ENCODE results near the gene ELL2. TPM values are rescaled to one million over a fixed set of nuclear protein-coding genes. Genes with fewer than 3 reads are reported as not detected.

Gene ELL2
- total RNA-seq, 2 donors from 2014 or later, result 110 to 200 TPM

DNA sequence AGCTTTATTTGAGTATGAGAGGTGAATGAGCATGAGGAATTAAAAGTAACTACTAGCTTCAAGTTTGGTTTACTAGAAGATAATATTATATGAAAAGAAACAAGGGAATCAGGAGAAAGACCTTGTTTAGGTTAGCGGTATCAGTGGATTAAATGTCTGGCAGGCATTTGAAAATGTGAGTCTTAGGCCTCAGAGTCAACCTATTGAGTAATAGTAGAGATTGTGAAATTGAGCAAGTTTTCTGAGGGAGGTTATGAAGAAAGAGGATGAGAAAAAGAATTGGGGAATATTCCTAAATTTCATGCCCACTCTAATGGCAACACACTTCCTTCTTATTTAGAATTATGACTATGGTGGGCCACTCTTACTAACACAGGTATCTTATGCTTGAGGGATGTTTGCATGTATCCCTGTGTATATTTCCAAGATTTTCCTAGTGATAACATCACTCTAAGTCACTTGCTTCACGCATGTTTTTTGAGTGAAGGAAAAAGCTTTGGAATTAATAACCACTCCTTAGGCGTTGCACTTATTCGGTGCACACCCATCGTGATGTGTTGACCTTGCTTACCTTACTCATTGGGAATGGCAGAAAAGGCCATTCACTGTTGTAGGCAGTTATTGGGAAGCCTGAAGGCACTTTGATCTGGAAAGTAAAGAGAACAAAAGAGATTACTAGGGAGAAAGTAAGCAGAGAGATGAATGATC, 8.2 kb upstream of the ELL2 start:
- peaks cover 19 to 20% of the 10 kb centered on the region in 2 donors for H3K4me1 Mint-ChIP-seq (ENCODE audit: low read depth in 2 of 2)
- H3K27me3 Mint-ChIP-seq, result peaks cover 0 to 4% of the 10 kb centered on the region in 2 donors
- ATAC-seq, result no peak
- no peak overlapping the region for H3K4me3 Mint-ChIP-seq
- peaks cover 2% of the 10 kb centered on the region for H3K9me3 Mint-ChIP-seq
- no peak for DNase-seq (ENCODE audit: low spot score)
- no peak overlapping the region for H3K27ac Mint-ChIP-seq
- no peaks in the 10 kb centered on the region for H3K36me3 Mint-ChIP-seq

DNA sequence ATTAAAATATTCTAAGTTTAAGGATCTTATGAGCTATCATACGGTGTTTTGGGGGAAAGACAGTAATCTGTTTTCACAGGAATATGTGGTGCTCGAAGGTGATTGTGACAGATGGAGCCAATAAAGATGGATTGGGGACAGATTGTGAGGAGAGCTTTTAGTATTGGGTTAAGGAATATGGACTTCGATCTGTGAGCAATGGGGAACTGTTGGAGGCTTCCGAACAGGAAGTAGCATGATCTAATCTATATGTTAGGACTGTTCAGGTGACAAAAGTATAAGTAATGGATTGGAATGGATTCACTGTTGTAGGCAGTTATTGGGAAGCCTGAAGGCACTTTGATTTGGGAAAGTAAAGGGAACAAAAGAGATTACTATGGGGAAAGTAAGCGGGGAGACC, 7.4 kb upstream of the ELL2 start:
- Mint-ChIP-seq H3K4me3 (no peak overlapping the region), H3K27me3 (peaks cover 0 to 4% of the 10 kb centered on the region in 2 donors), H3K27ac (no peak overlapping the region), H3K9me3 (peaks cover 2% of the 10 kb centered on the region), H3K4me1 (ENCODE audit: low read depth in 2 of 2) (peaks cover 12 to 14% of the 10 kb centered on the region in 2 donors), H3K36me3 (no peaks in the 10 kb centered on the region)
- DNase-seq (ENCODE audit: low spot score) (no peak), ATAC-seq (no peak)

DNA sequence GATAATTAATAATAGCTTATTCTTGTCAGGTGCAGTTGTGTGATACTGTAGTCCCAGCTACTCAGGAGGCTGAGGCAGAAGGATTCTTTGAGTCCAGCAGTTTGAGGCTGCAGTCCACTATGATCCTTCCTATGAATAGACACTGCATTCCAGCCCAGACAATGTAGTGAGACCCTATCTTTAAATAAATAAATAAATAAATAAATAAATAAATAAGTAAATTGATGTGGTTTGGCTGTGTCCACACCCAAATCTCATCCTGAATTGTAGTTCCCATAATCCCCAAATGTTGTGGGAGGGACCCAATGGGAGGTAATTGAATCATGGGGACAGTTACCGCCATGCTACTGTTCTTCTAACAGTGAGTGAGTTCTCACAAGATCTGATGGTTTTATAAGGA, 5.6 kb upstream of the ELL2 start:
- H3K36me3 Mint-ChIP-seq, result no peaks in the 10 kb centered on the region
- peaks cover 2% of the 10 kb centered on the region for H3K9me3 Mint-ChIP-seq
- peak overlapping the region in 1 of 2 donors; percentile 18 for H3K27ac Mint-ChIP-seq

DNA sequence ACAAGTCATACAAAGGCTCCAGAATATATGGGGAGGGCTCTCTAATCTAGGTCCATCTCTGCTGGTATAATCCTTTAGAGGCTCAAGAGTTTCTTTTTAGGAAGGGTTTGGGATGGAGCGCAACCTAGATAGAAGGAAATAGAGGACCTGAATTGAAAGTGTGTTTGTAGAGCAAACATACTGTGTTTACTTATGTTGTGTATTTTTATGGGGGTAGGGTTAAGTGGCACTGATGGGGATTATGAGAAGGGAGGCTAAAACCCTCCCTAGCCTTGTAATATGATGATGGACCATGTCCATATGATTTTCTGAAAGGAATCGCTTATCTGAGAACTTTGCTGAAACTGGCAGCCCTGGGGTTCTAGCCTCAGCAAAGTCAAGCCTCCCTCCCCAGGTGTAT, 4.4 kb upstream of the ELL2 start:
- H3K27ac Mint-ChIP-seq, result no peak overlapping the region
- ATAC-seq, result no peak
- no peak for DNase-seq (ENCODE audit: low spot score)
- H3K9me3 Mint-ChIP-seq, result peaks cover 2% of the 10 kb centered on the region
- H3K4me1 Mint-ChIP-seq (ENCODE audit: low read depth in 2 of 2), result peaks cover 12 to 13% of the 10 kb centered on the region in 2 donors
- no peak overlapping the region for H3K4me3 Mint-ChIP-seq
- no peaks in the 10 kb centered on the region for H3K36me3 Mint-ChIP-seq
- peaks cover 0 to 4% of the 10 kb centered on the region in 2 donors for H3K27me3 Mint-ChIP-seq

More for the DNA sequence above, 5.6 kb upstream of the ELL2 start:
- ATAC-seq, result no peak
- Mint-ChIP-seq H3K4me1 (ENCODE audit: low read depth in 2 of 2) (peaks cover 6 to 8% of the 10 kb centered on the region in 2 donors), H3K27me3 (peaks cover 0 to 4% of the 10 kb centered on the region in 2 donors), H3K4me3 (no peak overlapping the region)
- no peak for DNase-seq (ENCODE audit: low spot score)

DNA sequence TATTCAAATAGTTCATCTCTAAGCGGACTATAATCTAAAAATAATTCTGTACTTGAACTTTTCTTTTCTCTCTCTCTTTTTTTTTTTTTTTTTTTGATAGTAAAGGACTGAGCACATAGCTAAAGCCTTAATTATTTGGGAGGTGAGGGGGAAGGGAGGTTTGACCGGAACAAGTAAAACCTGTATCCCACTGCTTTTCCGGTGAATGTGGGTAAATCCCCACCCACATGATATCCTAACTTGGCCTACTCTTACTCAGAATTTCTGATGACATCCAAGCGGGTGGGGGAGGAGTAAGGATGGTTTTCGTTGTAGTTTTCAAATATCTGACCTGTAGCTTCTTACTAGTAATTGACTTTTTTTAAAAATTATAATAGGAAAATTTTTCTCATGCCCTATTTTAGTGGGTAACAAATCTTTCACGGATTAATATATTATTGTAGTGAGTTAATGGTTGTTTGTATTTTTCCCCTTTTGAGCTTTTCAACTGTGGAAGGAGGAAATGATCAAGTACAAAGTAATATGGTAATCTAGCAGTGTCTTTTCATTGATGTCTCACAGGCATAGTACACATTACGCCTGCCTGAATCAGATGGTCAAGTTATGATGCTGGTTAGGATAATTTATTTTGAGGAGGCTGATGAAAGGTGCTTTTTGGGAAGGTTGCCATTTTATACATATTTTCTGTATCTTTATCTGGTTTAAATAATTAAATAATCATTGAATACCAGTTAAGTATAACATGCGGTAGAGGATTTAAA, 2.2 kb upstream of the ELL2 start:
- DNase-seq (ENCODE audit: low spot score), result no peak
- peak overlapping the region; percentile 8 to 11 for H3K27ac Mint-ChIP-seq
- H3K4me3 Mint-ChIP-seq, result peak overlapping the region; percentile 13

DNA sequence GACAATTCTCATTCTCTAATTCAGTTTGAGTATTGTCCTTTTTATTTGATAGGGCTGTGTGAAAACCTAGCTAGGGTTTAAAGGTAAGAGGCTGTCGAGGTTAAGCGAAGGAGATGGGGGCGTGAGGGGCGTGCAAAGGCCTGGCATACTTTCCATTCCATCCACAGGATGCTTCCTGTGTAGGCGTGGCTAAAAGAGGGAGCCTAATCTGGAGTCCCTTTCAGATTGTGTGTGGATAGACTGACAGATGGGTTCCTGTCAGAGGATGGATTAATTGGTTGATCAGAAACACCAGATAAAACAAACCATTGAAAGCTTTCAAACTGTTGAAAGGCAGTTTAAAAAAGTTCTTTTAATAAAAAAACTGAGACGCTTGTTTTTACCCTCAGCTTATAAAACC, 1.1 kb upstream of the ELL2 start:
- DNase-seq (ENCODE audit: low spot score) (no peak), ATAC-seq (no peak)
- no peaks in the 10 kb centered on the region for H3K9me3 Mint-ChIP-seq
- peaks cover 41 to 42% of the 10 kb centered on the region in 2 donors for H3K4me1 Mint-ChIP-seq (ENCODE audit: low read depth in 2 of 2)
- peaks cover 16% of the 10 kb centered on the region for H3K36me3 Mint-ChIP-seq
- peak overlapping the region; percentile 95 to 98 for H3K27ac Mint-ChIP-seq
- peak overlapping the region; percentile 90 for H3K4me3 Mint-ChIP-seq
- peaks cover 0 to 4% of the 10 kb centered on the region in 2 donors for H3K27me3 Mint-ChIP-seq

More for the DNA sequence above, 2.2 kb upstream of the ELL2 start:
- peaks cover 0 to 4% of the 10 kb centered on the region in 2 donors for H3K27me3 Mint-ChIP-seq
- no peak for ATAC-seq
- H3K9me3 Mint-ChIP-seq, result no peaks in the 10 kb centered on the region
- peaks cover 34% of the 10 kb centered on the region in 2 donors for H3K4me1 Mint-ChIP-seq (ENCODE audit: low read depth in 2 of 2)
- H3K36me3 Mint-ChIP-seq, result peaks cover 16% of the 10 kb centered on the region

DNA sequence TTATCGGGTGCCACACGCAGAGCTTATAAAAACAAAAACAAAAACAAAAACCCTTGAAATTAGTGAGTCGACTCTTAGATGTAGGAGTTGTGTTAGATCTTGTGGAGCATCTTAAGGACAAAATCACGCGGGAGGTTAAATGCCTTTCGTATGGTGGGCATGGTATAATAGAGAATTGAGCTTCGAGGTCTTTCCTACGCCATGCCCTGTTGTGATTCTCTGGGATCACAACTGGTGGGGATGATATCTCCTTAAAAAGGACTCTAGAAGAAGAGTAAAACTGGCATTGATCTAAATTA, 773 bp upstream of the ELL2 start:
- ATAC-seq (no peak), DNase-seq (ENCODE audit: low spot score) (no peak)
- peaks cover 0 to 4% of the 10 kb centered on the region in 2 donors for H3K27me3 Mint-ChIP-seq
- H3K27ac Mint-ChIP-seq, result peak overlapping the region; percentile 95 to 98
- H3K4me3 Mint-ChIP-seq, result peak overlapping the region; percentile 90
- H3K9me3 Mint-ChIP-seq, result no peaks in the 10 kb centered on the region
- peaks cover 41 to 44% of the 10 kb centered on the region in 2 donors for H3K4me1 Mint-ChIP-seq (ENCODE audit: low read depth in 2 of 2)
- peaks cover 16% of the 10 kb centered on the region for H3K36me3 Mint-ChIP-seq

DNA sequence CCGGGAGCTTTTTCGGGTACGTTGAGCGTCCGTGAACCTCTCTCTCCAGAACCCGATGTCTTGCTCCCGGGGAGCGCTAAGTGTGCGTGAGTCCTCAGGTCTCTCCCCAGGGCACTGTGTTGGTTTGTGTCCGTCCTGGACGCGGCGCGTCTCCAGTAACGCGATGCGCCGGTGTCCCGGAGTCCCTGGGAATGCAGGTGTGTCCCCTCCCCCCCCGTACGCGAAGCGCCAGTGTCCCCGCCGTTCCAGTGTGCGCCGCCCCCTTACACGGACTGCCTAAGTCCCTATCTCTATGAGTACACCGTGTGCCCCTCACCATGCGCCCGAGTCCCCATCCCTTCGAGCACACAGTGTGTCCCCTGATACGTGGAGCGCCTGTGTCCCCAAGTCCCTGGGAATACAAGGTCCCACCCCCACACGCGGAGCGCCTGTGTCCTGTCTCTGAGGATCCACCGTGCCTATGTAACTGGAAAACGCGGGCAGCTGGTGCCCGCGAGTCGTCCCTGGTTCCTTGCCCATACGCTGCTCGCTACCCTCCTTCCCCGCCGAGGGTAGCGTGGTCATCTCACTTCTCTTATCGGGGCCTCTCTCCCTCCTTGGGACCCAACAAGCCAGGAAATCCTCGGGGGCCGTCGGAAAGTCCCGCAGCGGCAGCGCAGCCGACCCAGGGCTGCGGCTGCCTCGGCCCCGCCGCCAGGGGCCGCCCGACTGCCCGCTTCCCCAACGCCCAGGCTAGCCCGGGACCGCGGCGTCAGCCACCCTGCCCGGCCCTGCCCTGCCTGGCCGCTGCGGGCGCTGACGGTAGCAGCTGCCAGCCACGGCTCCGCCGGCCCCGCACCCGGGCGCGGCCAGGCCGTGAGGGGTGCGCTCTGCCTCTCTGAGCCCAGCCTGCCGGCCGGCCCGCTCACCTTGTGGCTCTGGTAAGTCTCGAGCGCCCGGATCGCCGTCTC, 709 bp downstream of the ELL2 start:
- H3K4me1 Mint-ChIP-seq (ENCODE audit: low read depth in 2 of 2), result peaks cover 42 to 50% of the 10 kb centered on the region in 2 donors
- H3K9me3 Mint-ChIP-seq, result no peaks in the 10 kb centered on the region
- peak overlapping the region; percentile 90 for H3K4me3 Mint-ChIP-seq
- peak overlapping the region; percentile 95 to 98 for H3K27ac Mint-ChIP-seq
- H3K27me3 Mint-ChIP-seq, result no peaks in the 10 kb centered on the region
- H3K36me3 Mint-ChIP-seq, result peaks cover 16% of the 10 kb centered on the region
- DNase-seq (ENCODE audit: low spot score) (peak; percentile 90), ATAC-seq (peak; percentile 84 to 87)

DNA sequence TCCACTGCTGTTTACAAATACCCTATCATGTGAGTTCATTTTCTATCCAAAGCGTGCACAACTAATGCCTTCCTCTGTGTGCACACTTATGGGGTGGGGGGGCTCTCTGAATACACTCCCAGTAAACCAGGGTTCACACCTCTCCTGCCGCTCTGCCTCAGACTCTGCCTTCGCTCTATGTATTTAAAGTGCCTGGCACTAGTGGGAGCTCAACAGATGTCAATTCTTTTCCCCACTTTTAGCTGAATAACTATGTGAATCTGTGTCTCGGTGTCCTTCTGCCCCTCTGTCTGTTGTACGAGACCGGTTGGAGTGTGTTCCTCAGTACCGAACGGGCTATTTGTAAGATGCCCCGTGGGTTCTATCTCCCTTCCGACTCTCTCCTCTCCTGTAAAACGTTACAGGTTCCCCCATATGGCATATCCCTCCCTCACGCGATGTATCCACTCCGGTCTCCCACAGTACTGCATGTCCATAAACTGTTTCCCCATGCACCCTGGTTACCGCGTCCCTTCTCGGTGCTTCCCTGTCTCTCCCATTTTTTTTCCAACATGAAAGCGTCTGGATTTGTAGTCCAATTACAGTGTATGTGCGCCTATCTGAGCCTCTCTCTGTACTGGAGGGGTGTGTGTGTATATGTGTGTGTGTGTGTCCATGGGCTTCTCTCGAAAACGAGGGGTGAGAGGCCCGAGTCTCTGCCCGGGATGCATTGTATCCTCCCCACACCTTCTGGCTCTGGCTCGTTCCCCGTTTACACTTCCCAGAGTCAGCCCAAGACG, 1.6 kb downstream of the ELL2 start:
- Mint-ChIP-seq H3K9me3 (no peaks in the 10 kb centered on the region), H3K27ac (peak overlapping the region; percentile 95 to 98), H3K27me3 (no peaks in the 10 kb centered on the region), H3K36me3 (peaks cover 16% of the 10 kb centered on the region), H3K4me3 (peak overlapping the region; percentile 90), H3K4me1 (ENCODE audit: low read depth in 2 of 2) (peaks cover 43 to 53% of the 10 kb centered on the region in 2 donors)
- ATAC-seq (no peak), DNase-seq (ENCODE audit: low spot score) (no peak)

DNA sequence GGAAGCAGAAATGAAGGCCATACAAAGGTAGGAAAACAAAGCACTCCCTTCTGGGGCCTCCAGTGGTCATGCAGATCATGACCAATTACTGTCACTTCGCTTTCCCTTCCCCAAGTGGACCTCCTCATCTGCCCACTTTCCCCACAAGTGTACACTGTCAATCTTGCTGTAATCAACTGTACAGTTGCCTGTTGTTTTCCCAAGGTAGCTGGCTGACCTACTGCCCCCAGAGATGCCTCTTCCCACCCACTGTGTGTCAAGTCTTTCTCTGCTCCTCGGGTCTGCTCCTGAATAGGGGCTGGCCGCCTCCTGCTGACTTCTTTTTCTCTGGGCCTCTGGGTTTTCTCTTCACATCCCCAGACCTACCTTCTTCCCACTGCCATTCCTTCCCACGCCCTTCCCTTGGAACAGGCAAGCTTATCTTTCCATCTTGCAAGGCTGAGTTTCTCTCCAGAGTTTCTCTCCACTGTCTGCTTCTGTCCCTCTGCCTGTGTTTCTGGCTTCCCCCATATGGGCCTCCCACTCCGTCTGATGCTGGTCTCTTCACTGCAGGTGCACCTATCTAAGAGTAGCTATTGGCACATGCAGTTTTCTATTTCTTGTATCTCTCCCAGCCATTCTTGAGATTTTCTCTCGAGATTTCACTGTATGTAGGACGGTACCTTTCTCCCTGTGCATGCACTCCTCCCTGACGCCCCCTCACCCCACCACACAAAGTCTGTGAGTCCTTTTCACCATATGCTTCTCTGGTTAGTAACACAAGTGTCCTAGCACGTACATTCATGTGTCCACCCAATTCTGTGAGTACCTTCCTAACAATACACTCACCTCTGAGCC, 2.4 kb downstream of the ELL2 start:
- Mint-ChIP-seq H3K4me3 (peak overlapping the region; percentile 90), H3K9me3 (no peaks in the 10 kb centered on the region), H3K27ac (peak overlapping the region; percentile 95 to 98), H3K4me1 (ENCODE audit: low read depth in 2 of 2) (peaks cover 48 to 59% of the 10 kb centered on the region in 2 donors), H3K27me3 (no peaks in the 10 kb centered on the region), H3K36me3 (peaks cover 16% of the 10 kb centered on the region)
- DNase-seq (ENCODE audit: low spot score) (no peak), ATAC-seq (no peak)

DNA sequence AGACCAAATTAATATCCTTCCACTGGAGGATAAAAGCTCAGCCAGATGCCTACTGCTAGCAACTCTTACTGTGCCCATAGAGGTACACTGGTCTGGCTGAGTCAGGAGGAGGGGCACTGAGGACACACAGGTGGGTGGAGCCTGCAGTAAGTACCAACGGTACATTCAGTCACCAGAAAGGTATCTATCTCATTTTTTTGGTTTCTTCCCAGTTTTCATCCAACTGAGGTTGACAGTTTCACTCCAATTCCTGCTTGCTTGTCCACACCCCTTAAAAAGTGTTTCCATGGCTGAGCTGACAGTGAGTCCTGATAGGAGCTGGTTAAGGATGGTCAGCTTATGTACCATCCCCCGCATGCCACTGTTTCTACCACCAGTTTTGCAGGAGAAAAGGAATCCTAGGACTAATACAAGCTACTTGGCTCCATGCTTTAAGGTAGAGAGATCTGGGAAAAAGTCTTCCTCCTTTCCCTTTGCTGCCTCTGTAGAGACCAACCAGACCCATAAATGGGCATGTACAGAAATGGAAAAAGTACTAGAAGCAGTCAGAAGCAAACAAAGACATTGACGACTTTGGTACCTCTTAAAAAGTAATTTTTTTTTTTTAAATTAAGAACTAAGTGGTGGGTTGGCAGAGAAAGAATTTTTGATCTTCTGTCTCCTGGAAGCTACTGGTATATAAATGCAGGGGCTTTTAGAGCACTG, 3.2 kb downstream of the ELL2 start:
- Mint-ChIP-seq H3K9me3 (no peaks in the 10 kb centered on the region), H3K27me3 (no peaks in the 10 kb centered on the region), H3K36me3 (peaks cover 16% of the 10 kb centered on the region), H3K27ac (no peak overlapping the region), H3K4me1 (ENCODE audit: low read depth in 2 of 2) (peaks cover 52 to 59% of the 10 kb centered on the region in 2 donors), H3K4me3 (peak overlapping the region; percentile 90)
- DNase-seq (ENCODE audit: low spot score) (no peak), ATAC-seq (no peak)

Data from natural killer cell treated with Interleukin-12 subunit alpha and Interleukin-12 subunit beta and Interleukin-15 and Interleukin-18, amount 100 ng/mL, for 72 hours (primary cell).